KMS-11 (cell line): ENCODE results near the gene CDH4.

ENCODE experiments used
- H2AFZ ChIP-seq: fragments of 200-600 bp; sonication (generic); 2 replicates; pipeline ENCODE4 v1.6.1; 2016; ENCODE audit warnings: antibody characterized with exemption, mixed run types, low read depth
- H3K27ac ChIP-seq: fragments of 200-600 bp; sonication (generic); 2 replicates; pipeline ENCODE4 v1.6.1; 2016; ENCODE audit warnings: mild to moderate bottlenecking, mixed run types
- H3K27me3 ChIP-seq: fragments of 200-600 bp; sonication (generic); 2 replicates; pipeline ENCODE4 v1.6.1; 2017; ENCODE audit warnings: mild to moderate bottlenecking, low read depth, mixed run types, moderate library complexity; ENCODE audit not compliant: insufficient read depth
- H3K36me3 ChIP-seq: fragments of 200-600 bp; sonication (generic); 2 replicates; pipeline ENCODE4 v1.6.1; 2017; ENCODE audit warnings: mild to moderate bottlenecking, mixed run types; ENCODE audit not compliant: insufficient read depth
- H3K4me1 ChIP-seq: fragments of 200-600 bp; sonication (generic); 2 replicates; pipeline ENCODE4 v1.6.1; 2016; ENCODE audit warnings: mild to moderate bottlenecking, low read depth, mixed run types; ENCODE audit not compliant: poor library complexity, severe bottlenecking
- H3K4me2 ChIP-seq: fragments of 200-600 bp; sonication (generic); 2 replicates; pipeline ENCODE4 v1.7.0; 2016; ENCODE audit warnings: mild to moderate bottlenecking, mixed run types
- H3K4me3 ChIP-seq: fragments of 200-600 bp; sonication (generic); IDR thresholded peaks from 2 replicates; pipeline ENCODE4 v1.6.1; 2017; ENCODE audit warnings: low read depth, low read length, mixed read lengths; ENCODE audit not compliant: insufficient read depth
- H3K79me2 ChIP-seq: fragments of 200-600 bp; sonication (generic); 2 replicates; pipeline ENCODE4 v1.6.1; 2016; ENCODE audit warnings: low read depth, mixed run types; ENCODE audit not compliant: insufficient read depth
- H3K9ac ChIP-seq: fragments of 200-600 bp; sonication (generic); 2 replicates; pipeline ENCODE4 v1.6.1; 2016; ENCODE audit warnings: mild to moderate bottlenecking, mixed run types
- H4K20me1 ChIP-seq: fragments of 200-600 bp; sonication (generic); 2 replicates; pipeline ENCODE4 v1.6.1; 2016; ENCODE audit warnings: mild to moderate bottlenecking, mixed run types; ENCODE audit not compliant: insufficient read depth
- TF ChIP-seq, protein P1 (sequence below): fragments of 200-600 bp; sonication (generic); conservative IDR thresholded peaks from 2 replicates; pipeline ENCODE4 v1.6.1; 2017; ENCODE audit warnings: low read depth, mild to moderate bottlenecking, antibody characterized with exemption, low read length, moderate library complexity, mixed read lengths

Gene CDH4

DNA sequence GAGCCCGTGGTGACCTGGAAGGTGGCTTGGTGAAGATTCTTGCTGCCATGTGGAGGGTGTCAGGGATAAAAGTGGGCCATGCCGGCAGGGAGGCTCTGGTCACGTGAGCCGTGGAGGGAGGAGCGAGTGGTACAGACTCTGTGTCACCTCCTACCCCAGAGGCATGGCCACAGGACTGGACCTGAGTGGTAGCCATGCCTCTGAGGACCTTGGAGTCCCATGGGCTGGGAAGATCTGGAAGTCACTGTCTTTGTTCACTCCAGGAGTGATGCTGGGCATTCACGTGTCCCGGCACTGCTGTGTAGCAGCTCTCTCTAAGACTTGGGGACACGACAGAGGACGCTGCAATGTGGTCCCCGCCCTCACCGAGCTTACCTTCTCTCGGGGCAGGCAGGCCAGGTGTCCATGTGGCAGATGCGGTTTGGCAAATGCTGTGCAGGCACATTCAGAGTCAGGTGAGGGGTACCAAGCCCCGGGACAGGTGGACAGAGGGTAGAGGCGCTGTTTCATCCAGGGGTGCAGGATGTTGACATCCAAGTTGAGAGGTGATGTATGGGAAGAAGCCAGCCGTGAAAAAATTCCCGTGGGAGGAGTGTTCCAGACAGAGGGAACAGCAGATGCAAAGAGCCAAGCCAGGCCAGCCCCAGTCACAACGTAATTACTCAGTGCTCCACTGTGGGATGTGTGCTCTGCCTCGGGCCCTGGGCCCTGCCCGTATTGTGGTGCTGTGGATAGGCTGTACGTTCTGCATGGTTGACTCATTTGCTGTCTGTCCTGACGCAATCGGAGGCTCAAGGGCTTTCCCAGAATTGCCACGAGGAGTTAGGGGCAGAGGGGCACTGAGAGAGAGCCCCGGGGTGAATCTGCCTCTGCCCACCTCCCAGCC is 505.9 kb downstream of the CDH4 start:
- H3K4me2 ChIP-seq = no peak overlapping the region
- H3K36me3 ChIP-seq = no peaks in the 10 kb centered on the region
- H2AFZ ChIP-seq = no peak overlapping the region
- H4K20me1 ChIP-seq = no peaks in the 10 kb centered on the region
- no peak overlapping the region for H3K9ac ChIP-seq
- H3K4me3 ChIP-seq = no peak overlapping the region
- no peak overlapping the region for H3K27ac ChIP-seq
- H3K79me2 ChIP-seq = no peaks in the 10 kb centered on the region
- no peaks in the 10 kb centered on the region for H3K4me1 ChIP-seq
- TF ChIP-seq, protein P1, sequence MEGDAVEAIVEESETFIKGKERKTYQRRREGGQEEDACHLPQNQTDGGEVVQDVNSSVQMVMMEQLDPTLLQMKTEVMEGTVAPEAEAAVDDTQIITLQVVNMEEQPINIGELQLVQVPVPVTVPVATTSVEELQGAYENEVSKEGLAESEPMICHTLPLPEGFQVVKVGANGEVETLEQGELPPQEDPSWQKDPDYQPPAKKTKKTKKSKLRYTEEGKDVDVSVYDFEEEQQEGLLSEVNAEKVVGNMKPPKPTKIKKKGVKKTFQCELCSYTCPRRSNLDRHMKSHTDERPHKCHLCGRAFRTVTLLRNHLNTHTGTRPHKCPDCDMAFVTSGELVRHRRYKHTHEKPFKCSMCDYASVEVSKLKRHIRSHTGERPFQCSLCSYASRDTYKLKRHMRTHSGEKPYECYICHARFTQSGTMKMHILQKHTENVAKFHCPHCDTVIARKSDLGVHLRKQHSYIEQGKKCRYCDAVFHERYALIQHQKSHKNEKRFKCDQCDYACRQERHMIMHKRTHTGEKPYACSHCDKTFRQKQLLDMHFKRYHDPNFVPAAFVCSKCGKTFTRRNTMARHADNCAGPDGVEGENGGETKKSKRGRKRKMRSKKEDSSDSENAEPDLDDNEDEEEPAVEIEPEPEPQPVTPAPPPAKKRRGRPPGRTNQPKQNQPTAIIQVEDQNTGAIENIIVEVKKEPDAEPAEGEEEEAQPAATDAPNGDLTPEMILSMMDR = no peak
- H3K27me3 ChIP-seq = peaks cover 23% of the 10 kb centered on the region; the same call in 1 of the 2 replicates

DNA sequence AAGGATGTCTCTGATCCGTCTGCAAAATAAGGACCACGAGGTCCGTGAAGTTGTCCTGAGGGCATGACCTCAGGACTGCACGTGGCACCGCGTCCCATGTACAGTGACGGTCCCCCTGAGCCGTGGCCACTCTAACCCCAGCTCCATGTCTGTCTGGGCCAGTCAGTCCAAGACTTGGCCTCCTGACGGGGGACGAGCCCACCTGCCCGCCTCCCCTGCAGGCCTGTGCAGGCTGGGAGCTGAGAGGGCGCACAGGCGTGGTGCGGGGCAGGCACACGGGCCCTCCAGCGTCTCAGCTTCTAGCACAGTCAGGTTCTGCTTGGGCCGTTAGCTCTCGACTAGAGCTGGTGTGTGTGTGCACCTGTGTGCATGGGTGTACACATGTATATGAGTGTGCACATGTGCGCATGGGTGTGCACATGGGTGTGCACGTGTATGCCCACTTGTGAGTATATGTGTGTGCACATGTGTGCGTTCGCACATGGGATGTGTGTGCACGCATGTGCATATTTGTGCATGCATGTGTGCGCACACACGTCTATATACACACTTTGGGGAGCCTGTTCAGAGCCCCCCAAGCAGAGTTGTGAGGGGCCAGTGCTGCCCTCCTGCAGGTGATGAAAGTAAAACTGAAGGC is 506.6 kb downstream of the CDH4 start:
- H3K4me3 ChIP-seq = no peak overlapping the region
- H3K36me3 ChIP-seq = no peaks in the 10 kb centered on the region
- no peak overlapping the region for H3K4me2 ChIP-seq
- no peak overlapping the region for H3K27ac ChIP-seq
- TF ChIP-seq, protein P1 = no peak
- H3K9ac ChIP-seq = no peak overlapping the region
- no peaks in the 10 kb centered on the region for H3K4me1 ChIP-seq
- H4K20me1 ChIP-seq = no peaks in the 10 kb centered on the region
- H3K79me2 ChIP-seq = no peaks in the 10 kb centered on the region
- peaks cover 31% of the 10 kb centered on the region; the same call in 1 of the 2 replicates for H3K27me3 ChIP-seq
- H2AFZ ChIP-seq = no peak overlapping the region

DNA sequence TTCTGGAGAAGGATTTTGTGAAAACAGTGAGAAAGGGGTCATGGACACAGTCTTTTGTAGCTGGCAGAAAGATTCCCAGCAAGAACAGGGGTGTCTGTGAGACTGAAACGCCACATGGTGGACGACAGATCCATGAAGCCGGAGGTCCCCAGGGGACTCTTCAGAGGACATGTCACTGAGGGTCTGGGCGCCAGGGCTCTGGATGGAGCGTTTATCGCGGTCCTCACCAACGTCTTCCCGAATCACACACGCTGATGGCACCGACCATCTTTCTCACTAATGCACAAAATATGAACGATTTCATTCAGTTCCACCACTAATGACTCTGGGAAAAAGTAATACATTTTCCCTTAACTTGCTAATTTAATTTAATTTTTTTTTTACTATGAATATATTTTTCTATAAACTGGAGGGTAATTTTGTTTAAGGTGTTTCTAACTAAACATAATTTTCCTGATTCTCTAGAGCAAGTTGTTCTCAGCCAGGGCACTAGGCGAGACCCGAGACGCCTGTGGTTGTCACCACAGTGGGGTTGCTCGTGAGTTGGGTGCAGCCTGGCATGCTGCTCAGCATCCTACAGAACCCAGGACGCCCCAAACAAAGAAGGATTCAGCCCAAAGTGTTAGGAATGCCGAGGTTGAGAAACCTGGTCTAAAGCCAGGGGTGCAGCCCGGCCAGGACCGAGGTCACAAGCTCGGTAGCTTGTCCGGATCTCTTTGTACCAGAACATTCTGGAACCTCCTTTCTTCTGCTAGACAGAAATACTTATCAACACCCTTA is 507.4 kb downstream of the CDH4 start:
- no peak overlapping the region for H3K9ac ChIP-seq
- no peaks in the 10 kb centered on the region for H3K36me3 ChIP-seq
- no peaks in the 10 kb centered on the region for H3K79me2 ChIP-seq
- no peak overlapping the region for H3K4me2 ChIP-seq
- no peak overlapping the region for H3K27ac ChIP-seq
- TF ChIP-seq, protein P1 = no peak
- H3K4me3 ChIP-seq = no peak overlapping the region
- H4K20me1 ChIP-seq = no peaks in the 10 kb centered on the region
- H2AFZ ChIP-seq = no peak overlapping the region
- H3K27me3 ChIP-seq = peaks cover 36% of the 10 kb centered on the region; the same call in 1 of the 2 replicates
- no peaks in the 10 kb centered on the region for H3K4me1 ChIP-seq

DNA sequence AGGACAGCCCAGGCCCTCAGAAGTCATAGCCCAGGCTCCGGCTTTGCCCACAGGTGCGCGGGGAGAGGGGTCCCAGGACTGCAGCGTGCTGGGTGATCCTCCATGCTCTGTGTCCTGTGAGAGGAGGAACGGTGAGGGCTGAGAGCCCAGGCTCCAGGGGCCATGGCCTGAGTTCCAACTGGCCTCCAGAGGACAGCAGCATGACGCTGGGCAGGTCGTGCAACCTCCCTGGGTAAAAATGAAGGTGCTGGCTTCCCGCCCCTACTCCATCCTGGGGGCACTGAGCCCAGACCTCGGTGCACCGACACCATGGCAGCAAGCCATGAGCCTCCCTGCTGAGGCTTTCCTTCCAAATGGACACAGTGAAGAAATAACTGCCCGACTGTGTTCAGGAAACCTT is 508.3 kb downstream of the CDH4 start:
- Histone ChIP-seq H3K79me2 (no peaks in the 10 kb centered on the region), H3K27me3 (peaks cover 36% of the 10 kb centered on the region; the same call in 1 of the 2 replicates), H3K9ac (no peak overlapping the region), H3K36me3 (no peaks in the 10 kb centered on the region), H3K4me3 (no peak overlapping the region), H3K27ac (no peak overlapping the region), H3K4me1 (no peaks in the 10 kb centered on the region), H3K4me2 (no peak overlapping the region), H4K20me1 (no peaks in the 10 kb centered on the region), H2AFZ (no peak overlapping the region)
- TF ChIP-seq, protein P1 = no peak
